GM21717 (cell line): Measurements from ENCODE around the gene NCAPG2.
"Not testable (repeated sequence)": the region's sequence is repeated elsewhere in the genome, so short reads cannot be mapped to it uniquely, and the experiment has no call there.

Source experiments
- ATAC-seq: cut with Tn5 transposase; IDR thresholded peaks from one replicate; pipeline ENCODE4 v1.9.1; 2021; ENCODE audit warnings: mild to moderate bottlenecking, moderate library complexity; ENCODE audit not compliant: unreplicated experiment

NCAPG2 gene

DNA sequence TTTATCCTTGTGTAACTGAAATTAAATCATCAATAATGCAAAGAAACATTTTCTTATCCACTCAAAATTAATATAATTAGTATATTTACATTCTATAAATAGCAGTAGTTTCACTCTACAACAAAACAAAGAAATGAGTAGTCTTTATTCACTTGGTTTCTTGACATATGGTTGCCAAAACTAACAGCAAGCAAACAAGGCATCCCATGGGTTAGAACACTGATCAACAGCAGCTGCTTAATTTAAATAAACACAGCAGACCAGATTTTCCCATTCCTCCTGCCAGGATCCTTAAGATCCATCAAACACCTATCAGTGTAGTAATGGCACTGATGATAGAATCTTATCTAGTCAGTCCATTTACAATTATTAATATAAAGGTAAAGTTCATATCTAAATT lies 22.1 kb downstream of the NCAPG2 start:
- ATAC-seq, result no peak

DNA sequence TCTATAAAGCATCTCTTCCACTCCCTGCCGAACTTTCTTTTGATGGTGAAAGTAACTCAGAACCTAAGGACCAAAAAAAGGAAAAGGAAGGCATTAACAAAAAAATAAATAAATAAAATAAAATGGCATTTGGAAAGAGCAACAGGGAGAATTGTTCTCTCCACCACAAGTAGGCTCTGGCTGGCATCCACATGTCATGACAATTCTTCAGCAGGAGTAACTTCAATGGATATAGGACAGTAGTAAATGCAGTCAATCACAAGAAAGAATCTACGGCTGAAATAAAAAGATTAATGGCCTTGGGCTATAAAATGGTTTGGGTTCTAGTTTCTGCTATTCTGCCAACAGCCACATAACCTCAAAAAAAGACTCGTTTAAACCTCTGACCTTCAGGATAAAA lies 23.9 kb downstream of the NCAPG2 start:
- no peak for ATAC-seq

DNA sequence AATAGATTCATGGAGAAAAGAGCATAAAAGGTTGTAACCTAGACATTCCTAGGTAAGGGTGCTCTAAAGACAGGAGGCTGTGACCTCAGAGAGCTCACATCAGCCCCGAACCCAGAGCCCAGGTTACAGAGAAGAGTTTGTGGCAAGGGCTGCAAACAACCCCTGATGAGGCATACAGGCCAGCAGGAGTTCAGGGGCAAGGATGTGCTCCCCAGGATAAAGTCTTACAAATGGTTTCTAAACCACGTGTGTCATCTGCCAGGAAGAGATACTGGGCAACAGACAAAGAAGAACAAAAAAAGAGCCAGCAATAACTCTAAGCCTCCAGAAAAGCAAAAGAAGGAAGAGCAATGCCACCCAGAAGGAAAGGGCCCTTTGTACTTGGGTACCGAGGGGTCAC lies 27.7 kb downstream of the NCAPG2 start:
- no peak for ATAC-seq

DNA sequence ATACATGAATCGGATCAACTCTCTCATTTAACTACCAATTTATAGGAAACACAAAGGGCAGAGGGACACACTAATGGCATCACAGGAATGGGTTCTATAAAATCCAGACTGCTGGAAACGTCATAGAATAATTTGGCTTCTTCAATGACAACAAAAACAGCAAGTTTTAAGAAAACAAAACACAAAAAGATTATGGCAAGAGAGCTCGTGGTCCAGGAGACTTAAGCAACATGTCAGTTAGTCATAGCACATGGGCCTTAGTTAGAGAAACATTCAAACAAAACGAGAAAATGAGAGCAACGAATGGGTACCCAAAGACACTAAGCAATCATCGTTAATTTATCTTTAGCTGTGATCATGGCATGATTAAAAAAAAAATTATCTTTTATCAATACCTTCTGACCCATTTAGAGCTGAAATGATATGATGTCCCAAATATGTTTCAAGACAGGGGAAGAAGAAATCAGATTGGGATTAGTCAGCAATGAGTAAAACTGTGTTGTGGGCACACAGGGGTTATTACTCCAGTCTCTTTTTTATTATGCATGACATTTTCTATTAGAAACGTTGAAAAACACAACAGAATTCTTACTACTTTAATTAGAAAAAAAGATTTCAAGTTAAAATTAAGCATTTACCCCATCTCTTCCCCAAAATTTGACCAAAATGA lies 28.3 kb downstream of the NCAPG2 start:
- ATAC-seq, result no peak

DNA sequence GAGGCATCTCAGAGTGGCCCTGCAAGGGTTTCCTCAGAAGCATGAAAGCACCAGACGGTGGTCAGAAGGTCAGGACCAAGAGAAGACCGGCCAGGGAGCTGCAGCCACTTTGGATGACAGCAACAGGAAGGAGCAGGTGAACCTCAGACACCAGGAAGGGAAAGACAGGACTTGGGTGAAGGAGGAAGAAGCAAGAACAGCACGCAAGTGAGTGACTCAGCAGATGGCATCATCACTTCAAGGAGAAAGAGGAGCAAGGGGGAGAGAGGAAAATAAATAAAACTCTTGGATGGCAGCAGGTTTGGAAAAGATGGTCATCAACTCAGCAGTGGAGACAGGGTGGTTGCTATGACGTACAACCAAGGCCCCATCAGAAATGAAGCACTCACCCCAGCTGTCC lies 31.6 kb downstream of the NCAPG2 start:
- no peak for ATAC-seq

DNA sequence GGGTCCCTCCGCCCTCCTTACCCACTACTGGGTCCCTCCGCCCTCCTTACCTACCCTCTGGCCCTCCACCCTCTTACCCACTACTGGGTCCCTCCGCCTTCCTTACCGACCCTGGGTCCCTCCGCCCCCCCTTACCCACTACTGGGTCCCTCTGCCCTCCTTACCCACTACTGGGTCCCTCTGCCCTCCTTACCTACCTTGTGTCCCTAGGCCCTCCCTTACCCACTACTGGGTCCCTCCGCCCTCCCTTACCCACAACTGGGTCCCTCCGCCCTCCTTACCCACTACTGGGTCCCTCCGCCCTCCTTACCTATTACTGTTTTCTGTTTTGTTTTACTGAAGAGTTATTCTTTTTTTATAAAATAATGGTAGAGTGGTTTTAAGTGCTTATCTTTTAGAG lies 36.5 kb downstream of the NCAPG2 start:
- ATAC-seq, result not testable (repeated sequence)

DNA sequence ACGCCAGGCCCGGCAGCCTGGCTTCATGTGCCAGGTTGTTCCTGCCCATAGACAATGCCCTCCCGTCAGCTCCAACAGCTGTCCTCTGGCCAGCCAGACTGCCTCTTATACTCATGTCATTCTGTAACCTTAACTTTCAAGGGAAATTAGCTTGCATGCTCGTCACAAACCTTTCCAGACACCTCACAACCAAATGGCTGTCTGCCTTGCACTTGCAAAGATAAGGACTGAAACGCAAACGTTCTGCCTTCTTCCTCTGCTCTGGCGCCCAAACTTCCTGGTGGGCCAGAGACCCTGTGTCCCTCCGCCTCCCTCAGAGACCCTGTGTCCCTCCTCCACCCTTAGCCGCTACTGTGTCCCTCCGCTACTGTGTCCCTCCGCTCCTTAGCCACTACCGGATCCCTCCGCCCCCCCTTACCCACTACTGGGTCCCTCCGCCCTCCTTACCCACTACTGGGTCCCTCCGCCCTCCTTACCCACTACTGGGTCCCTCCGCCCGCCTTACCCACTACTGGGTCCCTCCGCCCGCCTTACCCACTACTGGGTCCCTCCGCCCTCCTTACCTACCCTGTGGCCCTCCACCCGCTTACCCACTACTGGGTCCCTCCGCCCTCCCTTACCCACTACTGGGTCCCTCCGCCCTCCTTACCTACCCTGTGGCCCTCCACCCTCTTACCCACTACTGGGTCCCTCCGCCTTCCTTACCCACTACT lies 37.5 kb downstream of the NCAPG2 start:
- ATAC-seq, result not testable (repeated sequence)

DNA sequence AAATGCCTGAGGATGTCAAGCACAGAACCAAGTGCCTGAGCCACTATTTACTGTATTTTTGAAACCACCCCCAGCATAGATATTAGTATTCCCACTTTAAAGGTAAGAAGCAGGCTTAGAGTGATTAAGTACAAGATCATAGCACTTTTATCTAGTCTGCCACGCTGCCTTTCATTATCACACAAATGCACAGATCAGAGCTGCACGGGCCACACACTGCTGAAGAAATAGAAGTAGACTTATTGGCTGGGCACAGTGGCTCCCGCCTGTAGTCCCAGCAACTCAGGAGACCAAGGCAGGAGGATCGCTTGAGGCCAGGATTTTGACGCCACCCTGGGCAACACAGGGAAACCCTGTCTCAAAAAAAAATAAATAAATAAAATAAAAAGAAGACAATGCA lies 38.2 kb downstream of the NCAPG2 start:
- no peak for ATAC-seq

DNA sequence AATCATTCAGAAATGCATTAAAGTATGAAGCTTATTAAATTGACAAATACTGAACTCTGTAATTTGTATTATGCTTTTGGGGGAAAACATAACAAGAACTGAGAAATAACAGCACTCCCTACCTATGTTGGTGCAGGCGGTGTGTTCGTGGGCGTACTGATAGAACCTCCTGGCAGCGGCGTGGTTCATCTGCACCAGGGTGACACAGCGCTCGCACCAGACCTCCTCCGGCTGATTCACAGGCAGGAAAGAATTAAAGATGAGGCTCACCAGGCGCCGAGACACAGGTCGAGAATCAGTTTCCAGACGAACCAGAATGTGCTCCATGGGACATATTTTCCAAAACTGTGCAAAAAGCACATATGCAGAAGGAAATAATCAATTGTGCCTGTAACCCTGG lies 40.2 kb downstream of the NCAPG2 start:
- no peak for ATAC-seq

DNA sequence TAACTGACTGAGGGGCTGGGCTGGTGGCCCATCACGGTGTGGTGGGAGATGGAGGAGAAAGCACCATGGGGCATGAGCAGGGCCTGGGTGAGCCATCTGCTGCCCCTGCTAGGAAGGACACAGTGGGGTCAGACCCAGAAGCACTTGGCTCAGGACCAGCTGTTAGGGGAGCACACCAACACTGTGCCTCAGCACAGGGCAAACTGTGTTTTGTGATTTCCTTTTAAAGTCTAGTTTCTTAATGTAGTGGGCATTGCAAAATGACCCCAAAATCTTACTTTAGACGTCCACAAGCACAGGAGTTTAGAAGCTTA lies 41.2 kb downstream of the NCAPG2 start:
- ATAC-seq, result no peak

DNA sequence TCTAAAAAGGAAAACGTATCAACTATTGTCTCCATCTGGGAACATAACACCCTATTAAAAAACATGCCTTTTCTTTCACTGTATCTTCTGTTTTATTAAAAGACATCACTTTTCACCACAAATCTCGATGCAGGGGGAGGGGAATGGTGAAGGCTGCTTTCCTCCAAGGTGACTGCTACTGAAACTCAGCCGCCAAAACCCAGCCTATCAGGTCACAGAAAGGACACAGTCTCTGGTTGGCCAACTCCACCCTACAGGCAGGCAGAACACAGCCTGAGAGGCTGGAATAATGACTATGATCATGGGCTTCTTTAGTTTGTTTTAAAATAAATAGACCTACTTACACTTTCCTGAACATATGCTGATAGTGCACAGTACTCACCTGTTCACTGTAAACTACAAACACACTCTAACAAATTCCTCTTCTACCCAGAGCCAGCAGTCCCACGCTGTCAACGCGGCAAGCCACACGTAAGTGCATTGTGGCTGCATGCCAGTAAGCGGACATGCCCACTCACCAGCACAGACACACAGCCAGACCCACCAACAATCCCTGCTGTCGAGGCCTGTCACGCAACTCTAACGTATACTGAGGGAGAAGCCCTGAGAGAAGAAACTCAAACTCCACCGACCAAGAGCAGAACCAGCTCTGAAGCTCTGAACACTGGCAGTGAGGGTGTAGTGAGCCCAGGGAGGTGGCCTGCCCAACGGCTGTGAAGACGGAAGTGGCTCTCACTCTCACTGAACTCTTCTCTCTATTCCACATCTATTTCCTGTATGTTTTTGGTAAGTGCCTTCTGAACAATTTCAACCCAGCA lies 41.8 kb downstream of the NCAPG2 start:
- ATAC-seq, result no peak

DNA sequence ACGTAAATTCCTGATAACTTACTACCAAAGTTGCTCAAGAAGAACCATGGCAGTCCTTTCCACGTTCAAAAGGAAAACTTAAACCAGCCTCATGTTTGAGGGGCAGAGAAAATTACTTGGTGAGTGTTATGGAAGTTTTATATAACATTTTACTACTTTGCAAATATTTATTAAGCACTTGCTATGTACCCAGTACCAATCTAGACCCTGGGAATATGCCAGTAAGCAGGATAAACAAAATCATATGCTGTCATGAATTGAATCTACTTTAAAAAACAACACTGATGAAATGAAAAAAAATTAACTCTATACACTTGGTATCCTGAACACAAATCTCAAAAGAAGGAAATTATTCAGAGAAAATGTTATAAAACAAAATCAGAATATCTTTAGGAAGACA lies 46.1 kb downstream of the NCAPG2 start:
- ATAC-seq, result no peak

DNA sequence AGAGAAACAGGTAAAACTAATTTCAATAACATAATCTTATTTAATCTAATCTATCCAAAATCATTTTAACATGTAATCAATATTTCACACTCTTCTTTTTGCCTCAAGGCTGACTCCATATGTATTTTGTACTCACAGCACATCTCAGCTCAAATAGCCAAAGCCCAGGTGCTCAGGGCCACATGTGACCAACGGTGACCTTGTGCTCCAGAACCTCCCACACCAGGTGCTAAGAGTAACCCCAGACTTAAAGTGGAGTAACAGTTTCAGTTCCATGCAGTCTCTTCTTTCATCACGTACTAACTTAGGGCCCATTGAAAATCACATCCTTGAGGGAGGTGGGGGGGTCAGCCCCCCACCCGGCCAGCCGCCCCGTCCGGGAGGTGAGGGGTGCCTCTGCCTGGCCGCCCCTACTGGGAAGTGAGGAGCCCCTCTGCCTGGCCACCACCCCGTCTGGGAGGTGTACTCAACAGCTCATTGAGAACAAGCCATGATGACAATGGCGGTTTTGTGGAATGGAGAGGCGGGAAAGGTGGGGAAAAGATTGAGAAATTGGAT lies 47.3 kb downstream of the NCAPG2 start:
- ATAC-seq, result peak; percentile 38

DNA sequence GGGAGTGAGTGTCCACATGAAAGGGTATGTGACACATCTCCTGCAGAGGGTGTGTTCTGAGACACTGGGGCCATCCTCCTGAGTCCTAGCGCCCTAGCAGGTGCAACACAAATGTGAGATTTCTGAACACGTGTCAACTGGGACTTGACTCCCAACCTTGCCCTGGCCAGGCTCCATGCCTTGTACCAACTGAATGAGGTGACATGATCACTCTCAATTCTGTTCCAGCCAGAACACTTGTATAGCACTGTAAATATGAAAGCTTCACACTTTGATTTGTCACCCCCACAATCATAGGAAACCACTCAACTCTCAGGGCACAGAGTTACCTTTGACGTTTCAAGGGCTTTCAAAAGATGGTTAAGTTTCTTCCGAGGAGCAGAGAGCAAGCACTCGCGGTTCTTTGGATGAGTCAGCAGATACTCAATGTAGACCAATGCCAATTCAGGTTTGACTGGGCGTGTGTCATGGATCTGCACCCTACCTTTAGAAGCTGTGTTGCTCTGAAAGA lies 48.6 kb downstream of the NCAPG2 start:
- ATAC-seq, result peak; percentile 96

DNA sequence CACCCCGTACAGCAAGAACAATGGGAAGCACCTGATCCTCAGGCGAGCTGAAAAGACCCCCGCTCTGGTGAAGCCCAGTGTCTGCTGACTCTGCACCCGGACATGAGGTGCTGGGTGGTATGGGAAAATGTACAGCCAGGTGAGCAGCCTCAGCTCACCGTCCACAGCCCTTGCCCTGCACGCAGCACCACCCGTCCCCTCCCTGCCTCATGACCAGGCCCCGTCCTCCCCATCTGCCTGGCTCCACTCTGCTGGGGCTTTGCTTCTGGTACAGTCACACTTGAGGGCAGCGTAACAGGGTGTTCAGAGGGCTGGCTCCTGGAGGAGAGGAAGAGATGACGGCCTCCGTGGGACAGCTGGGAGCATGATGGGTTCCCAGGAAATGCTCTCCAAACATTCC lies 49.1 kb downstream of the NCAPG2 start:
- no peak for ATAC-seq

DNA sequence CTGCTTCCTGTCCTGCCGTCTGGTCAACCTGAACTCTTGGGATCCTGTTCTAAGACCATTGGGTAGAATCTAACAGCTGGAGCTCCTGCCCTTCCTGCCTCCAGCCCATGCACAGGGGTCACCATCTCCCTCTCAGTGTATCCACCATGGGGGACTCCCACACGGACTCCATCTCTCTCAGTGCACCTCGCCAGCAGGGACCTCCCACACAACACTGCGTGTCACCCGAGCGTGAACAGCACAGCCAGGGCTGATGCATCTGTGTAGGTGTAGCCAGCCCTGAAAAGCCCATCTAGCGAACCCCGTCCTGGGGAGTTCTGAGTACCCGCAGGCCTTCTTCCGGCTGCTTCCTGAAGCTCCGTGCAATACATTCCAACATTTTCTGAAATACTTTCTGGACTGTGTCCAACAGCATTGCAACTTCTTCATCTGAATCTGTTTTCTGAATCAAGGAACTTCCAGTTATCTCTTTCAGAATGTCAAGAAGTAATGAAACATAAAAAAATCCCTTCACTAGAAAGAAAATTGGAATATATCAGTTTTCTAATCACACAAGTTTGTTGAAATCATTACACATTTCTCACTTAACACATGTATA lies 52.5 kb downstream of the NCAPG2 start:
- ATAC-seq, result no peak

DNA sequence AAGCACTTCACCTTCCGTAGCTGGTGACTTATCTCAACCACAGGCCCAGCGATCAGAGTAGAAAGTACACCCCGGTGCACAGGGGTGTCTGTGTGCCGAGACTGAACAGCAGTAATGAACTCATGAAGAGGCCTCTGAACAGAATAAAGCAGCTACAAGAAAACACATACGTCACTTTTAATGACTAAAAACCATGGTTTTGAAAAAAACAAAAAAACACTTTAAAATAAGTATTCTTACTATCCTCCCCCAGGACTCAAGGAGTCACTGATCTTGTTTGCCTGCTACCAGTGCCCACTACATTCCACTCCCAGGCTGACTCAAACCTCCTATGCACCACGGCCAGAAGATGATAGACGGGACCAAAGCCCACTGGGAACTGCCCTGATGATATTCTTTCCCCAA lies 53.8 kb downstream of the NCAPG2 start:
- ATAC-seq, result no peak

DNA sequence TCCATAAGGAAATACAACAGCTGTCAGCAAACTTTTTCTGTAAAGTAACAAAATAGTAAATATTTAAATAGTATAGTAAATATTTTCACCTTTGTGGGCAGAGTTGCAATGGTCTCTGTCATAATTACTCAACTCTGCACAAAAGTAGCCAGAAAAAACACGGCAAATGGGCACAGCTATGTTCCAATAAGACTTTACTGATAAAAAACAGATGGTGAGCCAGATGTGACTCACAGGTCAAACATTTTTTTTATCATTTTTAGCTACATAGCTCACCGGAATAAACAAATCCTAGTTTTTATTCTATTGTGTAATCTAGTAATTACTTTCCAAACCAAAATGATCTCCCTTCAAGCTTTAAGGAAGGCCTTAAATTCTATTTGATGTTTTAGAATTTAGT lies 55.3 kb downstream of the NCAPG2 start:
- no peak for ATAC-seq

DNA sequence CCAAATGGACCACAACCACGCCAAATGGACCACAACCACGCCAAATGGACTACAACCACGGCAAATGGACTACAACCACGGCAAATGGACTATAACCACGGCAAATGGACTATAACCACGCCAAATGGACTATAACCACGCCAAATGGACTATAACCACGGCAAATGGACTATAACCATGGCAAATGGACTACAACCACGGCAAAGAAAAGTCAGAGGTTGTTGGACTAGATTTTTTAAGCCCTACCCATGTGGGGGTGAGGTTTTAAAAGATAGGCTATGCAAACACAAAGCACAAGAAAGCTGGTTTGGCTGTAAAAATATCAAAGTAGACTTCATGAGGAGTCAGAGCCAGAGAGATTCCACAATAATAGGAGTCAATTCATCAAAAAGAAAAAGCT lies 55.8 kb downstream of the NCAPG2 start:
- ATAC-seq, result no peak

DNA sequence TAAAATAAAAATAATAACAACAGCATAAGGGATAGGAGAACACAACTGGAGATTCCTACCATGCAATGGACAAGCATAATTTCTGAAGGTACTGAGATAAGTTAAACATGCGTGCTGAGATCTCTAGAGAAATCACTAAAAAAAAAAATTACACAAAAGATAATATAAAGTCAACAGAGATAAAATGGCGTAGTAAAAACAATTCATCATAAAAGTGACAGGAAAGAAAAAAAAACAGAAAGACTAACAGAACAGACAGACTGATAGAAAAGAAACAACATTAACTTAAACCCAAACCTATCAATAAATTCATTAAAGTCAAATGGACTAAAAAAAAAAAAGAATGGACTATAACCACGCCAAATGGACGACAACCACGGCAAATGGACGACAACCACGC lies 56.4 kb downstream of the NCAPG2 start:
- ATAC-seq, result no peak

DNA sequence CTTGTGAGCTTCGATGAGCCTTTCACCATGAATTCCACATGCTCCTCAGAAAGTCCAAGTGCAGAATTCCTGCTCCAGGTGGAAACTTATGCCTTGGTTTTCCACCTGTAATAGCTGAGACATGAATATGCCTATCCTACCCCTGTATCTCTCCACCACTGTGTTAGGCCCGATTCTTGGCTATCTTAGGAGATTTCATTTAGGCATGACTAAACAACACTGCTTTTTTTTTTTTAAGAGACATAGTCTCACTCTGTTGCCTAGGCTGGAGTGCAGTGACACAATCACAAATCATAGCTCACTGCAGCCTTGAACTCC lies 57.2 kb downstream of the NCAPG2 start:
- no peak for ATAC-seq
